Fibroblast of lung (primary cell): ENCODE results near the gene ANTXRL.

ENCODE experiments used
- CTCF ChIP-seq, 2 donors: IDR thresholded peaks in 1 of 2; conservative IDR thresholded peaks in 1 of 2; 1 replicate in 1 of 2; 2 replicates in 1 of 2; pipeline ENCODE4 v1.5.1; 2011 to 2012; ENCODE audit warnings: low read length in 2 of 2, control low read depth in 1 of 2, inconsistent platforms in 1 of 2, low read depth in 1 of 2, mild to moderate bottlenecking in 1 of 2
- EZH2 ChIP-seq: IDR thresholded peaks from 2 replicates; pipeline ENCODE4 v1.5.1; 2012; ENCODE audit warnings: low read length, control low read depth, mild to moderate bottlenecking; ENCODE audit errors: missing control alignments

- no peak for TF ChIP-seq CTCF (conservative IDR thresholded peaks at IDR 0.05 in 1 of 2, IDR thresholded peaks at IDR 0.05 in 1 of 2; ENCODE audit: low read depth in 1 of 2, low read length in 2 of 2)
- TF ChIP-seq EZH2: no peak
Measured at GRCh38 chr10:46326066-46326465, 39.3 kb downstream of the ANTXRL start.
